Ovary (tissue), 9 donors: ENCODE data around the gene LETM1. TPM values are rescaled to one million over a fixed set of nuclear protein-coding genes. Genes with fewer than 3 reads are reported as not detected.

ENCODE experiments used
- DNase-seq, 5 donors: peaks; one replicate each; pipeline ENCODE4 v3.0.0-alpha.2; 2019 to 2020
- H3K27ac ChIP-seq, 2 donors: fragments of 200-600 bp; one replicate each; pipeline versions ENCODE4 v1.5.1 to v1.8.0; 2019 to 2022
- H3K27me3 ChIP-seq: fragments of 200-600 bp; one replicate; pipeline ENCODE4 v1.8.0; 2022
- H3K36me3 ChIP-seq: fragments of 200-600 bp; sonication (generic); one replicate; pipeline ENCODE4 v1.5.1; 2019
- H3K4me1 ChIP-seq: one replicate; pipeline ENCODE4 v1.8.1; 2013; ENCODE audit warnings: mild to moderate bottlenecking, moderate library complexity; ENCODE audit not compliant: insufficient read depth
- H3K4me3 ChIP-seq: fragments of 200-600 bp; sonication (generic); one replicate; pipeline ENCODE4 v1.5.1; 2017
- H3K9me3 ChIP-seq, 2 donors: fragments of 200-600 bp in 1 of 2; sonication (generic) in 1 of 2; one replicate each; pipeline versions ENCODE4 v1.5.1 to v1.8.1; 2013 to 2019; ENCODE audit warnings: mild to moderate bottlenecking in 1 of 2, moderate library complexity in 1 of 2
- CTCF ChIP-seq, 3 donors: fragments of 450-650 bp in 2 of 3; fragments of 200-600 bp in 1 of 3; IDR thresholded peaks; one replicate each; pipeline versions ENCODE4 v1.5.1 to v1.8.0; 2016 to 2022; ENCODE audit warnings: antibody characterized with exemption in 3 of 3, mild to moderate bottlenecking in 1 of 3
- EP300 ChIP-seq: sonication (generic); formaldehyde crosslinking; IDR thresholded peaks from one replicate; pipeline ENCODE4 v1.6.1; 2017; ENCODE audit warnings: antibody characterized with exemption
- POLR2A ChIP-seq: fragments of 450-650 bp; IDR thresholded peaks from one replicate; pipeline ENCODE4 v1.6.1; 2017; ENCODE audit warnings: antibody characterized with exemption, mild to moderate bottlenecking, moderate library complexity
- WGBS, 3 donors: extraction: QIAGEN DNeasy Blood & Tissue Kit in 1 of 3; methylation state at CpG; one replicate each; pipeline versions ENCODE4 v1.1.5 to v1.1.7; 2013 to 2017; 5-methylcytosine and 5-hydroxymethylcytosine counted together
- intact Hi-C, 4 donors: fragments of 100-400 bp; cut with DNase I; formaldehyde crosslinking; loops; one replicate each; pipeline versions ENCODE4 v1.11.0 to v1.15.1; 2022 to 2023
- polyA plus RNA-seq, 2 donors: library from polyadenylated mRNA; stranded (reverse); fragments of 200-250 nt in 1 of 2; fragments of 350-450 nt in 1 of 2; fragmentation: Illumina TruSeq in 1 of 2; extraction: RNeasy Lipid Tissue Mini Kit (QIAGEN cat#74804) in 1 of 2; gene quantifications; one replicate each; pipeline ENCODE4 v1.2.3, GENCODE V29; 2013 to 2014
- total RNA-seq, 7 donors: library from RNA; depleted of rRNA in 2 of 7; stranded (reverse); fragments of >200 nt in 2 of 7; fragmentation: NEBNext Ultra II Directional in 3 of 7; extraction: Animal tissue kit (Norgen Biotek cat#: 25700) in 3 of 7; gene quantifications; one replicate each; pipeline versions ENCODE4 v1.1.0 to v1.2.4, GENCODE V29; 2016 to 2023
- donor health status: DM: no; HTN: no; CAD: no; lungs with moderate emphysema.
- donor health status: DM: no; HTN: no; CAD: no.
- donor health status: Bipolar disorder and iron deficiency.
- donor health status: DM: yes; HTN: yes; CAD: no.
- donor health status: DM: no; HTN: no; CAD: no.
- donor health status: DM: yes; HTN: yes; CAD: no.

The LETM1 gene
- total and polyA plus RNA-seq, 9 donors = 9.3 to 43.6 (median 30.5) TPM

- no peak for DNase-seq
- intact Hi-C loops = no loop called here
- TF ChIP-seq CTCF (IDR thresholded peaks at IDR 0.05) = no peak
- no peak for TF ChIP-seq POLR2A
- no peak for TF ChIP-seq EP300
- H3K4me3 ChIP-seq = no peak overlapping the region
- H3K9me3 ChIP-seq = no peaks in the 10 kb centered on the region
- no peaks in the 10 kb centered on the region for H3K36me3 ChIP-seq
- no peak overlapping the region for H3K27ac ChIP-seq
- 61 to 82% (median 71%) methylated on average over 7 of the region's 7 CpGs for WGBS, 3 donors
- no peaks in the 10 kb centered on the region for H3K27me3 ChIP-seq
- no peaks in the 10 kb centered on the region for H3K4me1 ChIP-seq
Observed at GRCh38 chr4:1866189-1866661, 10.3 kb upstream of the LETM1 start.

- Histone ChIP-seq H3K27ac (no peak overlapping the region), H3K4me1 (no peaks in the 10 kb centered on the region), H3K9me3 (no peaks in the 10 kb centered on the region), H3K36me3 (no peaks in the 10 kb centered on the region), H3K27me3 (no peaks in the 10 kb centered on the region), H3K4me3 (no peak overlapping the region)
- no peak for DNase-seq
- WGBS, 3 donors = 70 to 78% (median 71%) methylated on average over 17 of the region's 17 CpGs
- intact Hi-C loops = no loop called here
- no peak for TF ChIP-seq POLR2A
- TF ChIP-seq CTCF (IDR thresholded peaks at IDR 0.05) = no peak
- no peak for TF ChIP-seq EP300
Observed at GRCh38 chr4:1864076-1865008, 8.4 kb upstream of the LETM1 start.

GRCh38 chr4:1863297-1864033 lies 7.5 kb upstream of the LETM1 start:
- Histone ChIP-seq H3K4me3 (no peak overlapping the region), H3K27me3 (no peaks in the 10 kb centered on the region), H3K9me3 (no peaks in the 10 kb centered on the region), H3K4me1 (no peaks in the 10 kb centered on the region), H3K36me3 (no peaks in the 10 kb centered on the region), H3K27ac (no peak overlapping the region)
- intact Hi-C loops = no loop called here
- WGBS, 3 donors = 86 to 90% (median 89%) methylated on average over 11 of the region's 11 CpGs
- TF ChIP-seq POLR2A = no peak
- no peak for TF ChIP-seq EP300
- TF ChIP-seq CTCF (IDR thresholded peaks at IDR 0.05) = no peak
- DNase-seq = no peak

- Histone ChIP-seq H3K9me3 (no peaks in the 10 kb centered on the region), H3K4me3 (no peak overlapping the region), H3K27ac (no peak overlapping the region), H3K36me3 (no peaks in the 10 kb centered on the region), H3K4me1 (no peaks in the 10 kb centered on the region), H3K27me3 (no peaks in the 10 kb centered on the region)
- TF ChIP-seq EP300 (no peak), CTCF (IDR thresholded peaks at IDR 0.05) (no peak), POLR2A (no peak)
- WGBS, 3 donors = 51 to 67% (median 59%) methylated on average over 14 of the region's 14 CpGs
- DNase-seq = no peak
- intact Hi-C loops = no loop called here
Observed at GRCh38 chr4:1862961-1863296, 7.0 kb upstream of the LETM1 start.
